Adrenal gland (tissue), 12 donors: ENCODE measurements around the gene PSMG2. TPM values are rescaled to one million over a fixed set of nuclear protein-coding genes. Genes with fewer than 3 reads are reported as not detected.
A peak's percentile ranks its signal among the peaks of the same experiment; 100 is the strongest.

Experiments used
- DNase-seq, 7 donors: peaks; one replicate each; pipeline ENCODE4 v3.0.0-alpha.2; 2019 to 2020
- H3K27ac ChIP-seq, 5 donors: fragments of 200-600 bp; sonication (generic) in 4 of 5; 1 replicate in 3 of 5; 2 replicates in 2 of 5; pipeline versions ENCODE4 v1.5.1 to v1.8.0; 2016 to 2020; ENCODE audit warnings: mild to moderate bottlenecking in 1 of 5
- H3K27me3 ChIP-seq: fragments of 200-600 bp; 2 replicates; pipeline ENCODE4 v1.8.0; 2021
- H3K36me3 ChIP-seq, 2 donors: fragments of 200-600 bp; replicated peaks in 1 of 2; 1 replicate in 1 of 2; 2 replicates in 1 of 2; pipeline versions ENCODE4 v1.5.1 to v1.8.0; 2018 to 2022
- H3K4me1 ChIP-seq, 2 donors: fragments of 200-600 bp; replicated peaks in 1 of 2; 1 replicate in 1 of 2; 2 replicates in 1 of 2; pipeline versions ENCODE4 v1.5.1 to v1.8.0; 2018 to 2021
- H3K4me3 ChIP-seq, 4 donors: fragments of 200-600 bp; sonication (generic) in 3 of 4; one replicate each; pipeline ENCODE4 v1.5.1; 2016 to 2018
- H3K9me3 ChIP-seq, 3 donors: fragments of 200-600 bp; sonication (generic) in 1 of 3; replicated peaks in 1 of 3; 1 replicate in 2 of 3; 2 replicates in 1 of 3; pipeline versions ENCODE4 v1.5.1 to v1.8.0; 2016 to 2021
- CTCF ChIP-seq, 6 experiments: fragments of 450-650 bp in 4 of 6; fragments of 200-600 bp in 2 of 6; sonication (generic) in 1 of 6; IDR thresholded peaks; 1 replicate in 5 of 6; 2 replicates in 1 of 6; pipeline versions ENCODE4 v1.5.1 to v1.8.0; 2016 to 2021; ENCODE audit warnings: antibody characterized with exemption in 6 of 6, mild to moderate bottlenecking in 2 of 6, moderate library complexity in 1 of 6
- POLR2A ChIP-seq, 2 donors: fragments of 450-650 bp; IDR thresholded peaks; one replicate each; pipeline ENCODE4 v1.6.1; 2017; ENCODE audit warnings: antibody characterized with exemption in 2 of 2, mild to moderate bottlenecking in 2 of 2, moderate library complexity in 1 of 2
- WGBS, 4 donors: extraction: QIAGEN DNeasy Blood & Tissue Kit in 2 of 4; methylation state at CpG; one replicate each; pipeline versions ENCODE4 v1.1.5 to v1.1.7; 2013 to 2017; 5-methylcytosine and 5-hydroxymethylcytosine counted together
- intact Hi-C, 2 donors: fragments of 100-400 bp; cut with DNase I; formaldehyde crosslinking; loops; one replicate each; pipeline versions ENCODE4 v1.14.1 to v1.15.0; 2022 to 2023
- polyA plus RNA-seq, 3 donors: library from polyadenylated mRNA; stranded (reverse); fragments of 200-250 nt in 2 of 3; fragments of 350-450 nt in 1 of 3; fragmentation: Illumina TruSeq in 1 of 3; extraction: RNeasy Lipid Tissue Mini Kit (QIAGEN cat#74804) in 1 of 3; gene quantifications; one replicate each; pipeline ENCODE4 v1.2.3, GENCODE V29; 2013 to 2014
- total RNA-seq, 9 donors: library from RNA; depleted of rRNA in 4 of 9; stranded (reverse); fragments of >200 nt in 4 of 9; fragments of 120-200 nt in 1 of 9; fragmentation: NEBNext Ultra II Directional in 1 of 9; extraction: Animal tissue kit (Norgen Biotek cat#: 25700) in 1 of 9; gene quantifications; one replicate each; pipeline versions ENCODE4 v1.1.0 to v1.2.4, GENCODE V29; 2013 to 2023
- donor health status: healthy with polysubstance abuse.
- donor health status: Bipolar disorder and iron deficiency.
- donor health status: DM: yes; HTN: yes; CAD: no.
- donor health status: DM: no; HTN: no; CAD: no.
- donor health status: DM: no; HTN: no; CAD: no.
- donor health status: DM: yes; HTN: yes; CAD: no.

The PSMG2 gene
- total and polyA plus RNA-seq, 12 donors, result 54.9 to 99.9 (median 86.0) TPM

- no peak for TF ChIP-seq POLR2A (IDR thresholded peaks at IDR 0.05)
- no peak for TF ChIP-seq CTCF (IDR thresholded peaks at IDR 0.05)
- Histone ChIP-seq H3K4me1 (no peaks in the 10 kb centered on the region), H3K36me3 (no peaks in the 10 kb centered on the region), H3K27ac (no peak overlapping the region), H3K27me3 (no peaks in the 10 kb centered on the region), H3K9me3 (no peaks in the 10 kb centered on the region), H3K4me3 (no peak overlapping the region)
- no peak for DNase-seq
- WGBS, 4 donors, result 82 to 88% (median 85%) methylated on average over 19 of the region's 19 CpGs
- intact Hi-C loops, result no loop called here
These were observed 34.5 kb downstream of the PSMG2 start for GRCh38 chr18:12737243-12737902.

GRCh38 chr18:12741351-12741750, 38.5 kb downstream of the PSMG2 start:
- Histone ChIP-seq H3K36me3 (no peaks in the 10 kb centered on the region), H3K4me3 (no peak overlapping the region), H3K4me1 (no peaks in the 10 kb centered on the region), H3K27ac (no peak overlapping the region), H3K9me3 (no peaks in the 10 kb centered on the region), H3K27me3 (no peaks in the 10 kb centered on the region)
- intact Hi-C loops, result loop anchor here (5.0 to 10.0 kb wide), 3 partner anchors 153 to 191 kb away; no protein-coding TSS in a partner anchor
- DNase-seq, result no peak
- 74 to 77% (median 75%) methylated on average over 6 of the region's 6 CpGs for WGBS, 4 donors
- TF ChIP-seq POLR2A (IDR thresholded peaks at IDR 0.05), result no peak
- TF ChIP-seq CTCF (IDR thresholded peaks at IDR 0.05), result no peak

- no peaks in the 10 kb centered on the region for H3K27me3 ChIP-seq
- no peak overlapping the region for H3K4me3 ChIP-seq
- no peak for DNase-seq
- H3K27ac ChIP-seq, result no peak overlapping the region
- 69 to 81% (median 73%) methylated on average over 5 of the region's 5 CpGs for WGBS, 4 donors
- no peaks in the 10 kb centered on the region for H3K4me1 ChIP-seq
- H3K9me3 ChIP-seq, result no peaks in the 10 kb centered on the region
- no peak for TF ChIP-seq CTCF (IDR thresholded peaks at IDR 0.05)
- TF ChIP-seq POLR2A (IDR thresholded peaks at IDR 0.05), result no peak
- H3K36me3 ChIP-seq, result no peaks in the 10 kb centered on the region
- intact Hi-C loops, result loop anchor here (5.0 to 10.0 kb wide), 3 partner anchors 152 to 190 kb away; no protein-coding TSS in a partner anchor
These were observed 39.6 kb downstream of the PSMG2 start for GRCh38 chr18:12742453-12742852.

- WGBS, 4 donors, result 0 to 3% (median 0%) methylated on average over 2 of the region's 2 CpGs
- H3K27me3 ChIP-seq, result no peaks in the 10 kb centered on the region
- intact Hi-C loops, result loop anchor here (5.0 to 10.0 kb wide), 3 partner anchors 151 to 188 kb away; no protein-coding TSS in a partner anchor
- H3K27ac ChIP-seq, result no peak overlapping the region
- peak in 2 of 7 donors; percentile 17 to 29 for DNase-seq
- H3K9me3 ChIP-seq, result no peaks in the 10 kb centered on the region
- H3K4me1 ChIP-seq, result no peaks in the 10 kb centered on the region
- no peaks in the 10 kb centered on the region for H3K36me3 ChIP-seq
- no peak overlapping the region for H3K4me3 ChIP-seq
- no peak for TF ChIP-seq POLR2A (IDR thresholded peaks at IDR 0.05)
- peak; percentile 30 to 80 (median 64) for TF ChIP-seq CTCF (IDR thresholded peaks at IDR 0.05)
These were observed 41.3 kb downstream of the PSMG2 start for GRCh38 chr18:12744103-12744502.
